IgD-negative memory B cell (primary cell): Measurements from ENCODE around the gene DGKQ. TPM values are rescaled to one million over a fixed set of nuclear protein-coding genes. Genes with fewer than 3 reads are reported as not detected.
A peak's percentile ranks its signal among the peaks of the same experiment; 100 is the strongest.

Experiments used
- H3K27ac Mint-ChIP-seq, 3 donors: one replicate each; pipeline ENCODE4 v1.8.0; 2020 to 2022; ENCODE audit warnings: mild to moderate bottlenecking in 3 of 3, mixed read lengths in 3 of 3, moderate library complexity in 1 of 3
- H3K27me3 Mint-ChIP-seq: one replicate; pipeline ENCODE4 v1.8.0; 2021; ENCODE audit warnings: mixed read lengths
- H3K36me3 Mint-ChIP-seq: one replicate; pipeline ENCODE4 v1.8.0; 2020; ENCODE audit warnings: mild to moderate bottlenecking, mixed read lengths
- H3K4me1 Mint-ChIP-seq, 3 donors: one replicate each; pipeline ENCODE4 v1.8.0; 2020 to 2022; ENCODE audit warnings: mixed read lengths in 3 of 3, mild to moderate bottlenecking in 1 of 3
- H3K4me3 Mint-ChIP-seq, 4 donors: one replicate each; pipeline ENCODE4 v1.8.0; 2020 to 2022; ENCODE audit warnings: mild to moderate bottlenecking in 4 of 4, mixed read lengths in 4 of 4, moderate library complexity in 3 of 4
- H3K9me3 Mint-ChIP-seq, 3 donors: one replicate each; pipeline ENCODE4 v1.8.0; 2020 to 2021; ENCODE audit warnings: mixed read lengths in 3 of 3, mild to moderate bottlenecking in 1 of 3
- polyA plus RNA-seq: library from polyadenylated mRNA; unstranded; fragments of 300-500 nt; fragmentation: Illumina TruSeq; gene quantifications from one replicate; pipeline ENCODE4 v1.2.3, GENCODE V29; 2021

The DGKQ gene
- polyA plus RNA-seq, 1 donor from 2014 or later: 3.5 TPM

- H3K4me1 Mint-ChIP-seq: peaks cover 0 to 12% (median 11%) of the 10 kb centered on the region in 3 donors
- peak overlapping the region in 3 of 4 donors; percentile 60 to 85 (median 68) for H3K4me3 Mint-ChIP-seq
- peak overlapping the region in 2 of 3 donors; percentile 16 to 71 for H3K27ac Mint-ChIP-seq
- no peaks in the 10 kb centered on the region for H3K9me3 Mint-ChIP-seq
- H3K36me3 Mint-ChIP-seq: no peaks in the 10 kb centered on the region
- H3K27me3 Mint-ChIP-seq: peaks cover 2% of the 10 kb centered on the region
Measured at GRCh38 chr4:1013225-1014073, 40.1 kb upstream of the DGKQ start.

GRCh38 chr4:1012034-1012739 is 38.8 kb upstream of the DGKQ start:
- Mint-ChIP-seq H3K27me3 (peaks cover 9% of the 10 kb centered on the region), H3K36me3 (no peaks in the 10 kb centered on the region), H3K9me3 (peaks cover 0 to 2% (median 0%) of the 10 kb centered on the region in 3 donors), H3K27ac (peak overlapping the region in 1 of 3 donors; percentile 71), H3K4me3 (peak overlapping the region; percentile 40 to 92 (median 74)), H3K4me1 (peaks cover 0 to 12% (median 12%) of the 10 kb centered on the region in 3 donors)

GRCh38 chr4:1011666-1012033 is 38.3 kb upstream of the DGKQ start:
- Mint-ChIP-seq H3K27ac (no peak overlapping the region), H3K4me1 (peaks cover 5 to 12% (median 12%) of the 10 kb centered on the region in 3 donors), H3K4me3 (peak overlapping the region in 2 of 4 donors; percentile 33 to 40), H3K27me3 (peaks cover 13% of the 10 kb centered on the region), H3K9me3 (peaks cover 0 to 4% (median 0%) of the 10 kb centered on the region in 3 donors), H3K36me3 (no peaks in the 10 kb centered on the region)

GRCh38 chr4:1011022-1011665 is 37.8 kb upstream of the DGKQ start, which contains the start of gene FGFRL1:
Gene FGFRL1 (plus strand): TSS chr4:1011626. CDS start chr4:1012486, 860 bp downstream.
- Mint-ChIP-seq H3K4me3 (peak within 1 kb of the TSS; percentile 59 to 95 (median 86)), H3K27ac (peak within 1 kb of the TSS; percentile 76 to 92 (median 79)), H3K27me3 (peaks cover 18% of the 10 kb centered on the region), H3K9me3 (peaks cover 0 to 4% (median 0%) of the 10 kb centered on the region in 3 donors), H3K4me1 (peaks cover 5 to 12% (median 12%) of the 10 kb centered on the region in 3 donors), H3K36me3 (no peaks in the 10 kb centered on the region)

- no peaks in the 10 kb centered on the region for H3K36me3 Mint-ChIP-seq
- peak overlapping the region; percentile 59 to 95 (median 86) for H3K4me3 Mint-ChIP-seq
- H3K4me1 Mint-ChIP-seq: peaks cover 5 to 12% (median 12%) of the 10 kb centered on the region in 3 donors
- peak overlapping the region; percentile 76 to 92 (median 79) for H3K27ac Mint-ChIP-seq
- H3K27me3 Mint-ChIP-seq: peaks cover 22% of the 10 kb centered on the region
- H3K9me3 Mint-ChIP-seq: peaks cover 0 to 4% (median 0%) of the 10 kb centered on the region in 3 donors
Measured at GRCh38 chr4:1010395-1011021, 37.1 kb upstream of the DGKQ start.

GRCh38 chr4:1009542-1010394 is 36.4 kb upstream of the DGKQ start:
- H3K36me3 Mint-ChIP-seq: no peaks in the 10 kb centered on the region
- peaks cover 0 to 4% (median 0%) of the 10 kb centered on the region in 3 donors for H3K9me3 Mint-ChIP-seq
- H3K27ac Mint-ChIP-seq: peak overlapping the region in 2 of 3 donors; percentile 31 to 79
- H3K4me3 Mint-ChIP-seq: peak overlapping the region; percentile 74 to 90 (median 84)
- H3K27me3 Mint-ChIP-seq: peaks cover 24% of the 10 kb centered on the region
- H3K4me1 Mint-ChIP-seq: peaks cover 5 to 12% (median 12%) of the 10 kb centered on the region in 3 donors

- Mint-ChIP-seq H3K4me3 (peak overlapping the region; percentile 56 to 91 (median 82)), H3K27me3 (peaks cover 30% of the 10 kb centered on the region), H3K9me3 (peaks cover 0 to 4% (median 0%) of the 10 kb centered on the region in 3 donors), H3K27ac (peak overlapping the region in 2 of 3 donors; percentile 72 to 83), H3K4me1 (peaks cover 5 to 12% (median 12%) of the 10 kb centered on the region in 3 donors), H3K36me3 (no peaks in the 10 kb centered on the region)
Measured at GRCh38 chr4:1008840-1009541, 35.6 kb upstream of the DGKQ start.

GRCh38 chr4:1006856-1007255 is 33.5 kb upstream of the DGKQ start:
- peaks cover 31% of the 10 kb centered on the region for H3K27me3 Mint-ChIP-seq
- peaks cover 0 to 4% (median 0%) of the 10 kb centered on the region in 3 donors for H3K9me3 Mint-ChIP-seq
- H3K36me3 Mint-ChIP-seq: no peaks in the 10 kb centered on the region
- H3K4me3 Mint-ChIP-seq: peak overlapping the region in 2 of 4 donors; percentile 12 to 56
- H3K27ac Mint-ChIP-seq: peak overlapping the region in 1 of 3 donors; percentile 63
- peaks cover 5 to 14% (median 9%) of the 10 kb centered on the region in 3 donors for H3K4me1 Mint-ChIP-seq

- H3K9me3 Mint-ChIP-seq: peaks cover 0 to 4% (median 0%) of the 10 kb centered on the region in 3 donors
- no peak overlapping the region for H3K4me3 Mint-ChIP-seq
- H3K27ac Mint-ChIP-seq: peak overlapping the region in 1 of 3 donors; percentile 56
- peaks cover 43% of the 10 kb centered on the region for H3K27me3 Mint-ChIP-seq
- H3K36me3 Mint-ChIP-seq: no peaks in the 10 kb centered on the region
- peaks cover 5 to 13% (median 8%) of the 10 kb centered on the region in 3 donors for H3K4me1 Mint-ChIP-seq
Measured at GRCh38 chr4:1004557-1005485, 31.5 kb upstream of the DGKQ start.

GRCh38 chr4:1004071-1004418 is 30.7 kb upstream of the DGKQ start:
- peak overlapping the region in 1 of 4 donors; percentile 17 for H3K4me3 Mint-ChIP-seq
- peaks cover 0 to 4% (median 0%) of the 10 kb centered on the region in 3 donors for H3K9me3 Mint-ChIP-seq
- peaks cover 47% of the 10 kb centered on the region for H3K27me3 Mint-ChIP-seq
- H3K4me1 Mint-ChIP-seq: peaks cover 5 to 15% (median 11%) of the 10 kb centered on the region in 3 donors
- H3K36me3 Mint-ChIP-seq: no peaks in the 10 kb centered on the region
- peak overlapping the region in 1 of 3 donors; percentile 39 for H3K27ac Mint-ChIP-seq

- Mint-ChIP-seq H3K4me3 (no peak overlapping the region), H3K9me3 (peaks cover 0 to 4% (median 0%) of the 10 kb centered on the region in 3 donors), H3K27me3 (peaks cover 51% of the 10 kb centered on the region), H3K36me3 (no peaks in the 10 kb centered on the region), H3K4me1 (peaks cover 5 to 11% (median 9%) of the 10 kb centered on the region in 3 donors), H3K27ac (peak overlapping the region in 1 of 3 donors; percentile 39)
Measured at GRCh38 chr4:1003271-1004070, 30.1 kb upstream of the DGKQ start.
